T-helper 22 cell (primary cell): ENCODE measurements around the gene SOX30.
"Not testable (repeated sequence)": the region's sequence is repeated elsewhere in the genome, so short reads cannot be mapped to it uniquely, and the experiment has no call there.

Source experiments
- DNase-seq: peaks from one replicate; pipeline ENCODE4 v3.0.0-alpha.2; 2020; ENCODE audit warnings: low read depth

SOX30 gene

GRCh38 chr5:157652377-157652692 is at the start of gene SOX30:
TSS of gene SOX30 (minus strand) at chr5:157652438. CDS start at chr5:157652078, 360 bp downstream.
- DNase-seq, result no peak

- not testable (repeated sequence) for DNase-seq
Measured at GRCh38 chr5:157698674-157699073, 46.4 kb upstream of the SOX30 start.

DNA sequence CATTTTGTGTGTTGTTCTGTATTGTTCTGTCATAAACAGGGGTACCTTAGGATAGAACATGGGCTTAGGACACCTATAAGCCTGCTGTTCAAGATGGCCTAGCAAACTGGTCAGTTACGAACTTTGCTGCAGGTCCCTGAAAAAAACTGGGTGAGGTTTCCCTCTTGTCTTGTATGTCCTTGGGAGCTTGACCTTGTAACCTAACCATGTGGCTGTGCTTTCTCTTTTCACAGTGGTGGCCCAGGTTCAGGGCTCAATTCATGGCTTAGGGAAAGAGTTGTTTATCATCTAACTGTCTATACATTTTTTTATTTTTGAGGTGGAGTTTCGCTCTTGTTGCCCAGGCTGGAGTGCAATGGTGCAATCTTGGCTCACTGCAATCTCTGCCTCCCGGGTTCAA is 43.9 kb upstream of the SOX30 start:
- not testable (repeated sequence) for DNase-seq

GRCh38 chr5:157693816-157694215 is 41.6 kb upstream of the SOX30 start:
- not testable (repeated sequence) for DNase-seq

DNA sequence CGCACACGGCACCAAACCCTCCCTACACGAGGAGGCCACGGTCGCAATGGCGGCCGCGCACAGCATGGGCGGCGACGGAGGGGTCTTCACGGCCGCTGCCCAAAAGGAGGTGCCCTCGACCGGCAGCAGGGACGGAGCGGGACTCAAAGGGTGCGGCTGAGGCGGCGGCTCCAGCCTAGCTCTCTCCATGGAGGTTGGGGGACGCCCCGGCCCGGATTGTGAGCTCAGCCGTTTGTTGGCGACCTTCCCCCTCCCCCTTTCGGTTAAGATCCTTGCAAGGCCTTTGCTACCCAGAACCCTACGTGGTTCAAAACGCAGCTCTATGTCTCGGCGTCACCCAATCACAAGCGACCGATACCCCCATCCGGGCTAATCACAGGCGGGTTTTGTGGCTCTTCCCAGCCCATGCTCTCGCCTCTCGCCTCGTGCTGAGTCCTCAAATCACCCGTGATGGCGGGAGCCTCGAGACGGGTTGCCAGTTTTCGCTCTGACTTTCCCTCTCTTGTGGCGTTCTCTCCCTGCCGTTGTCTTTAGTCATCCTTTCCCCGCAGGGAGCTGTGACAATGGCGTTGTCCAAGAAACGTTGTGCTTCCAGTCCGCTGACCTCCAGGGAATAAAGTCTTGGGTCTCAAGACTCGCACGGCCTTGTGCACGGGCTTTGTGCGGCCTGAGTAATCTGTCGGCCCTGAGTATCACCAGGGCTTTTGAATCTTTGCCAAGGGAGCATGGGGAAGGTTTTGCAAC is 38.6 kb upstream of the SOX30 start:
- no peak for DNase-seq

GRCh38 chr5:157689942-157690689 is 37.9 kb upstream of the SOX30 start:
- DNase-seq, result no peak

DNA sequence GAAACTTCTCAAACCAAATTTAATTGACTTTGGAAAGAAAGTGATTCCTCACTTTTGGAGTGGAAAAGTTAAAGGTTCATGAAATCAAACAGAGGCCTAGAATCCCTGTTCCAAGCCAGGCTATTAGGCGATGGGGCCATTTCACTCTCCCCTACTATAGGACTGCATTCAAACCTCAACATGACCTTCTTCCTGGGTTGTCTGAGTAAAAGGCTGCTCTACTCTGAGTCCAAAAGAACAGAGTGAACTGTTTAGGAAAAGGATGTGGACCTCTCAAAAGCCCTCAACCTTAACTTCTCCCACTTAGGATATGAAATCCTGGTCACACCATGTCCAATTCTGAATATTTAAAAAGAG is 34.9 kb upstream of the SOX30 start:
- DNase-seq, result no peak

DNA sequence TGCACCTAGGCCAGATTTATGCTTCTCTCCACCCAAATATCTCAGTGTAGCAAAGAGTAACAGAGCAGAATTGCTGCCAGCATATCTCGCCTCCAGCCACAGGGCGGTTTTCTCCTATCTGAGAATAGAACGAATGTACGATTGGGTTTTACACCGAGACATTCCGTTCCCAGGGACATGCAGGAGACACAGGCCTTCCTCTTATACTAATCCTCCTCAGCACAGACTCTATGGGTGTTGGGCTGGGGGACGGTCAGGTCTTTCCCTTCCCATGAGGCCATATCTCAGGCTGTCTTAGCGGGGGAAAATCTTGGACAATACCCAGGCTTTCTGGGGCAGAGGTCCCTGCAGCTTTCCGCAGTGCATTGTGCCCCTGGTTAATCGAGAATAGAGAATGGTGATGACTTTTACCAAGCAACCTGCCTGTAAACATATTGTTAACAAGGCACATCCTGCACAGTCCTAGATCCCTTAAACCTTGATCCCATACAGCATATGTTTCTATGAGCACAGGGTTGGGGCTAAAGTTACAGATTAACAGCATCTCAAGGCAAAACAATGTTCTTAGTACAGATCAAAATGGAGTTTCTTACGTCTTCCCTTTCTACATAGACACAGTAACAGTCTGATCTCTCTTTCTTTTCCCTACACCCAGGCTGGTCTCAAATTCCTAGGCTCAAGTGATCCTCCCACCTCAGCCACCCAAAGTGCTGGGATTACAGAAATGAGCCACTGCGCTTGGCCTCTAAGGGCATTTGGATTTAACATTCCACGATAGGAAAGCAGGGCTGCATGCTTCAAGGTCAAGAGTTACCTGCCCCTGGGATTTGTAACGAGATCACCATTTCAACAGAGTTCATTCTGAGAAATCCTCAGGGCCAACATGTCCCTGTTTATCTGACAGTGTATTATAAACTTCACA is 34.3 kb upstream of the SOX30 start:
- DNase-seq, result not testable (repeated sequence)

GRCh38 chr5:157682257-157682656 is 30.0 kb upstream of the SOX30 start:
- DNase-seq, result no peak

DNA sequence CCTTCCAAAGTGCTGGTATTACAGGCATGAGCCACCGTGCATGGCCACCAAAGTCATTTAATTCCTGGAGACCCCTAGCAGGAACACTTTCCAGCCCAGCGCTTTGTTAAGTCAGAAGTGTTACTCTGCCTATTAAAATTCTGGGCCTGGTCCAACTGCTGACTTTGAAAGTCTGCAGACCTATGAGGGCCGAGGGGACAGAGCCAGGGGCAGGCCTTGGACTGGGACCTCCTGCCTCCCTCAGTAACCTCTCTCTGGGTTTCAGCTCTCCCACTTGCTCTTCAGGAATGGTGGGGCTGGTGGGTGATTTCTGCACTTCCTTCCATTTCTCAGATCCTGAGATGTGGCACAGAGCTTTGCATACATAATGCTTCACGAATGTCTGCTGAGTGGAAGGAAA is 28.8 kb upstream of the SOX30 start:
- no peak for DNase-seq

DNA sequence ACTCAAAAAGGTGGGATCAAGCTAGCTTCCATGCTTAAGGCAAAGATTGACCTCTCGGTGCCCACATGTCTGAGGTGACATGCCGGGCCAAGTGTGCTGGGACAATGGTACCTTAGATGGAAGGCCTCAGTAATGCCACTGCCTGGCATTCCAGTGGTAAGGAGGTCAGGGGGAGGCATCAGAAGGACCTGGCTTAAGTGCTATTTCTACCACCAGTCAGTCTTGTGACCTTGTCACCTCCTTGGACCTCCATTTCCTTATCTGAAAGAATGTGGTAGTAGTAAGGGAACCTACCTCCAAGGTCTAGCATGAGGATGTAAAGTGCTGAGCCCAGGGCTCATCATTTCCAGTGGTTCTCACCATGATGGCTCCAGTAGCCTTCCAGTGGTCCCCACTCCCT is 28.0 kb upstream of the SOX30 start:
- DNase-seq, result no peak

- no peak for DNase-seq
Measured at GRCh38 chr5:157679801-157680200, 27.6 kb upstream of the SOX30 start.

- no peak for DNase-seq
Measured at GRCh38 chr5:157677931-157678330, 25.7 kb upstream of the SOX30 start.

- not testable (repeated sequence) for DNase-seq
Measured at GRCh38 chr5:157674351-157674750, 22.1 kb upstream of the SOX30 start.

GRCh38 chr5:157672976-157673375 is 20.7 kb upstream of the SOX30 start:
- no peak for DNase-seq

DNA sequence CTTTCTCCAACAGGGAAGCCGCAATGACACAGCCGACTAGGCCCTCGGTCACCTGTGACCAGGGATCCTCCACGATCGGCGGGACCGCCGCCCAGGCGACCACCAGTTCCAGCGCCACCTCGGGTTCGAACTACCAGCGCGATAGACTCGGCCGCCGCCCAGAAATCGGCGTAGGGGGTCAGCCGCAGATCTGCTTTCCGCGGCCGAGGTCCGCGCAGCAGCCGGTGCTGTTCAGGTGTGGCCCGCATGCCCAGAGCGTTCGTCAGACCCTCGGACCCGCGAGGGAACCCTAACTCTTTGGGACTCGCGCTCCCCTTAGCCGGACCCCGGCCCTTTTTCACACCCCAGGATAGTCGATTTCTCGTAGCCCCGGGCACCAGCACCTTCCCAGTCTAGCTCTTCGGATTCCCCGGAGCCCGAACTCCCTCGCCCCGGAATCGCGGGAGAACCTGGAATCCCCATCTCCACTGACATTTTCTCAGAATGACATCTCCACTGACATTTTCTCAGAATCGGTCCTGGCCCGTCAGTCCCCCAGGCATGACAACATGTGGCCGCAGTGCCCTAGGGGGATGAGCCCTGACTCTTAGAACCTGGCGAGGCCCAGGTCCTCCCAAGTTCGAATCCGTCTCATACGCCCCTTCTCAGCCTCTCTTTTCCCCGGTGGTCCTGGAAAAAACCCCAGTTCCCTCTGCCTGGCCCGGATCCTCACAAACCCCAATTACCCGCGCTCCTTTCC is 19.5 kb upstream of the SOX30 start:
- no peak for DNase-seq

- DNase-seq, result no peak
Measured at GRCh38 chr5:157670662-157671591, 18.7 kb upstream of the SOX30 start, which contains the start of gene C5orf52. TSS of gene C5orf52 (plus strand) at chr5:157671533. CDS start at chr5:157671615, 82 bp downstream.

DNA sequence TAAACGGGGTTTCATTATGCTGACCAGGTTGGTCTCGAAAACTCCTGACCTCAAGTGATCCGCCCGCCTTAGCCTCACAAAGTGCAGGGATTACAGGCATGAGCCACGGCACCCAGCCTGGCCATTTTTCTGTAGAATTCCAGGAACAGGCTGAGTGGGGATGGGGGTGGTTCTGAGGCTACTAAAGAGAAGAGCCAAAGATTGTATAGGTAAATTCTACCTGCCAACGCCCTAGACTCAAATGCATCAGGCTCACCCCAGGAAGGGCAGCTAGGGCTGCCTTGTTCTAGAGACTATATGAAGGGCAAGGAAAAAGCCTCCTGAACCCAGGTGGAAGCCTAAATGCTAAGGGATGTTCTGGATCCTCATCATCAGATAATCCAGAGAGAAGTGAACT is 17.5 kb upstream of the SOX30 start:
- DNase-seq, result no peak

DNA sequence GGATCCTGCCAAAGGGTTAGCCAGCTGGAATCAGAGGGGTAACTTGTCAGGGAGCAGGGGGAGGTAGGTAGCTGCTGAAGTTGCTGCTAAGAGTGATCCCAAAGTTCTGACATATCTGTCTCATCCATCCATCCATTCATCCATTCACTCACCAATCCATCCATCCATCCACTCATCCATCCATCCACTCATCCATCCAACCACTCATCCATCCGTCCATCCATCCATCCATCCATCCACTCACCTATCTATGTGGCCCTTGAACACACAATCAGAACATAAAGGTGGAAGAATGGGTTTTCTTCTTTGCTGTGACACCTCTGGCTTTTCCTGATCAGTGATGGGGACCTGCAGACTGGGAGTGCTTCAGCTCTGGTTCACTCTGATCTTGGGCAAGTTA is 16.1 kb upstream of the SOX30 start:
- DNase-seq, result no peak

DNA sequence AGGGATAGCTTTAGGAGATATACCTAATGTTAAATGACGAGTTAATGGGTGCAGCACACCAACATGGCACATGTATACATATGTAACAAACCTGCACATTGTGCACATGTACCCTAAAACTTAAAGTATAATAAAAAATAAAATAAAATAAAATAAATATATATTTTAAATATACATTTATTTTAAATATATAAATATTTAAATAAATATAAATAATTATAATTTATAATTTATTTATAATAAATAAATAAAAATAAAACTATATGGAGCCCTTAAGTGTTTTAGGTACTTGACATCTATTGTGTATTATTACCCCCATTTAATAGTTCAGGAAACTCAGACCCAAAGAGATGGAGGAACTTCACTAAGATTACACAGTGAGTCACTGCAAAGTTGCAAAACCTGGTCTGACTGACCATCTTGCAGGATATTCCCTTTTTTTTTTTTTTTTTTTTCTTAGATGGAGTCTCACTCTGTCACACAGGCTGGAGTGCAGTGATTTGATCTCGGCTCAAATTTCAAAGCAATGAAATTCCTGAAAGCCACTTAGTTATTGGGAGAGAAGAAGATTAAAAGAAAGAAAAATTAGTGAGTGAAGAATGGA is 13.3 kb upstream of the SOX30 start:
- no peak for DNase-seq
